Cardiac septum (tissue), 1 donor: ENCODE data around the gene SAMD5. TPM values are rescaled to one million over a fixed set of nuclear protein-coding genes. Genes with fewer than 3 reads are reported as not detected.

Experiments
- DNase-seq: peaks from one replicate; pipeline ENCODE4 v3.0.0-alpha.2; 2020; ENCODE audit warnings: low spot score
- intact Hi-C: fragments of 100-400 bp; cut with DNase I; formaldehyde crosslinking; loops from one replicate; pipeline ENCODE4 v1.14.0; 2022
- total RNA-seq: library from RNA; stranded (reverse); fragmentation: NEBNext Ultra II Directional; extraction: Animal tissue kit (Norgen Biotek cat#: 25700); gene quantifications from one replicate; pipeline ENCODE4 v1.2.1, GENCODE V29; 2021
- donor health status: DM: no; HTN: no; CAD: no.

SAMD5 gene
- total RNA-seq, 1 donor from 2014 or later = 3.0 TPM

DNA sequence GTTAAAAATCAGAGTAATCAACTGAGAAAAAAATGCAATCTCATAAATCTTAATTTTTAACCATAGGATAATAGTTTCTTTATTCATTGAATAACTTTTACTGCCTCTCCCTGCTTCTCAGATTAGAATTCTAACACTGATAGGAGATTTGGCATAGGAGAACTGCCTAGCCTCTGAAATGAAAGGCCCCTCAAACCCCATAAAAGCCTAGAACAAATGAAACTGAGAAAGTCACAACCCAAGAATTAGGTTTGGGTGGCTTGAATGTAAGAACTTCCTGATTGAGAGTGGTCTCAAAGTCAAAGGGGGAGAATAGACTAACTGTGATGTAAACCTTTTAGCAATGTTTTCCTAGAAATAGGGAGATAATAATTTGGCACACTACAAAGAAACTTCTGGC, 52.2 kb downstream of the SAMD5 start:
- intact Hi-C loops = no loop called here

DNA sequence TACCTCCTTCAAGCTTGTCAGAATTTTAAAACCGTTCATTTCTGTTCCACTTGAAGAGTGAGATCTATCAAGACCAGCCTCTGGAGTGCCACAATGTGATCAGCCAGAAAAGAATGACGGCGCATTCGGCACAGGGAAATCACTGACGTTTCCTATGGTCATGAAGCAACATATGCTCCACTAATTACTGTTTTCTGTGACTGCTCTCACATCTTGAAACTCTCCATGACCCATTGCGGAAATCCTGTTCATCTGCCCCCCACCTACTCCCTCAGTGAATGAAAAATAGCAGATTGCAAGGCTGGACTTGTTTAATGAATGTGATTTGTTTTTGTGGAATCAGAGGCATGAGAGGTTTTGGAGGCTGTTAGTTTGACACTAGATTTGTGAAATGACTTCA, 53.2 kb downstream of the SAMD5 start:
- intact Hi-C loops = no loop called here

More for the DNA sequence above, 52.2 kb downstream of the SAMD5 start:
- no peak for DNase-seq

DNA sequence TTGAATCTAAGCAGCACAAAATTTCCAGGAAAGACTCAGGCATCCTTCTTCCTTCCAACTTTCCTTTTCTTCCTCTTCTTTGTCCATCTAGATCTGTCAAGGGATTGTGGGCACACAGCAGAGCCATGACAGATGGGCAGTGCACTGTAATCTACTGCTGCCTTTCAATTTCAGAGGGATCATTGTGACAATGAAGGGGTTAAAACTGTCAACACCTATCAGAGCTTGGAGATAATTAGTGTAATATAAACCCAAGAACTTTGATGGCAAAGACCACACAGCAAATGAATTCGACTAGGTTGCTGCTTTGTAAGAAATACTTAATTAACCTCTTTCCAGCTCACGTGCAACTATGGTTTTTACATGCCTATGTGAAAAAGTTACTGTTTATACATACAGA, 55.0 kb downstream of the SAMD5 start:
- intact Hi-C loops = no loop called here
- no peak for DNase-seq

More for the DNA sequence above, 53.2 kb downstream of the SAMD5 start:
- DNase-seq = no peak

DNA sequence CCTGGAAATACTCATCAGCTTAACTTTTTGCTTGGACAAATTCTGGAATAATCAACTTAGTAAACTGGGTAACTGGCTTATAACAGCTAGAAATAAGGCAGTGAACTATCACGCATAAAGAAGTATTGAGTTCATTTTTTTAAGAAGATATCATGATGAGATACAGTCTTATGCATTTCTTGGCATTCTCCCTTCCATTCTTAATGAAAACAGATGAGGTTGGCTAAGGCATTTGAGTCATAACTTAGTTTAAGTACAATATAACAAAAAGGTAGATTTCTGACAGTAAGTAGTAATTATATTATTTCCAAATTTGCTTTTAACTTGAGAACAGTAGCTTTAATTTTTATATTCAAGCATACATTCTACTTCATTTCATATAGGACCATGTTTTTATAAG, 56.1 kb downstream of the SAMD5 start:
- no peak for DNase-seq
- intact Hi-C loops = no loop called here

GRCh38 chr6:147566244-147566898, 57.9 kb downstream of the SAMD5 start:
- DNase-seq = no peak
- intact Hi-C loops = no loop called here

DNA sequence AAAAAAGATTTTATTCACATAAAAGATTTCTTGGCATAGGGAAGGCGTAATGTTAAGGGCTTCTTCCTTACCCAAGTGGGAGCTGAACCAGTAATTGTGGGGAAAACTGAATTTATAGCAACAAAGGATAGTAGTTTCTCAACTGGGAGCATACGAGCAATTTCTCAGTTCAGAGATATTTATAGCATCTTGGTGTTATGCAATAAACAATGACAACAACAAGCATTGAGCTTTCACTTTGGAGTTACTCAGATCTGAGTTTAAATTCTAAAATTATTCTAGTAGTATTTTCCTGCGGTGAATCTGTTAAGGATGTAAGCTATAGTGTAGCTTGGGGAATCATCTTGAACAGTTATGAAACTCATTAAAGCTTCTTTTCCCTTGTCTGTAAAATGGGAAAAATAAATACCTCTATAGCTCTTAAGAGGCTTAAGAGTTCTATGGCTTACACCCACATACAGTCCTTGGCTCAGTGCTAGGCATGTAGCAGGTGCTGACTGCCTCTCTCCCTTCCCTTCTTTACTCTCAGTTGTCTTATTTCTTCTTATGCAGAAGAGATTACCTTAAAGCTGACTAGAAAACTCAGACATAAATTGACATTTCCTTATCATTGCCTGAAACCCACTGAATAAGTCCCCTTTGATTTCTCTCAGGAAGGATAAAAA, 58.8 kb downstream of the SAMD5 start:
- intact Hi-C loops = no loop called here
- DNase-seq = no peak

GRCh38 chr6:147569788-147570187, 61.3 kb downstream of the SAMD5 start:
- intact Hi-C loops = no loop called here
- DNase-seq = no peak

DNA sequence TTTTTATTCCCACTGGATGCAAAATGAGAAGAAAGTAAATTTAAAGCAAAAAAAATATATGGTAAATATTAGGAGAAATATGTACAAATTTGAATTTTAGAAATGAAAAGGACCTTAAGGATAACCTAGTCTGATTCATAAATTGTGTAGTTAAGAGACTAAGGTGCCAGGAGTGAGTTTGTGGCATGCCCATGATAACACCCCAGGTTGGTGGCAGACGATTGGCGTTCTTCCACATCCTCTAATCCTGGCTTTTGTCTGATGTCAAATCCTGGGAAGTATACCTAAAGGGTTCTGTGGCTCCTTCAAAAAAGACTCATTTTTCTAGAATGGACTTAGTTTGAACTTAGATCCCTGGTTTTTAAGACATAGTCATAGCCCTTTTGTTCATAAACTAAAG, 62.2 kb downstream of the SAMD5 start:
- DNase-seq = no peak
- intact Hi-C loops = no loop called here

DNA sequence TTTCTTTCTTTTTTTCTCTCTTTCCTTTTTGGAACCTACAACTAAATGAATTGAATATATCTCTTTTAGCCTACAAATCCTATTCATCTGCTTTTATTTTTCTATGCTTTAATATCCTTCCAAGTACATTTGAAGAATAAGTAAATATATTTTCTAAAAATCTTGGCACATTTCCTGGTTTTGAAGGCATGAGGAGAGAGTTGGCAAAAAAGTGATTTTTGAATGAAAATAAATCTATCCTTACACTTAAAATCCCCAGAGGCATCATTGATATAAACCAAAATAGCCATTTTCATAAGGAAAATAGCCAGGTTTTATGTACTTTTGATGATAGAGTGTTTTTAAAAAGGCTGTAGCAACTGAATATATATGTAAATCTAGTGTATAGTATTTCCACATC, 69.0 kb downstream of the SAMD5 start:
- intact Hi-C loops = no loop called here
- DNase-seq = no peak

DNA sequence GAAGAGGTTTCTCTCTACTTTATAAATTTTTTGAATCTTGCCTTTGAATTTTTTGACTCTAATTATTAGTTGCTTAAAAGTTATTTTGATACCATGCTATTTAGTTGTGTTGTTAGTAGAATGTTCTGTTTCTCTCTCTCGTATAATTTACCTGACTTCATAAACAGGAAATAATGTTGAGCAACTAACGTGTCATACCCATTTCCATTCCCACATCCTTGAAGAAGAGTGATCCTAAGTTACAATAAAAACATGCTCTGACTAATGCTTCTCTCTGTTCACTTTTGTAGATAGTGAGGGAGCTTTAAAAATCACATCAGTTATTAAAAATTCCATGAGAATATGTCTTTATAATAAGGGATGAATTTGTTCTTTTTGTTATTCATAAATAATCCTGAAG, 69.7 kb downstream of the SAMD5 start:
- no peak for DNase-seq
- intact Hi-C loops = no loop called here

DNA sequence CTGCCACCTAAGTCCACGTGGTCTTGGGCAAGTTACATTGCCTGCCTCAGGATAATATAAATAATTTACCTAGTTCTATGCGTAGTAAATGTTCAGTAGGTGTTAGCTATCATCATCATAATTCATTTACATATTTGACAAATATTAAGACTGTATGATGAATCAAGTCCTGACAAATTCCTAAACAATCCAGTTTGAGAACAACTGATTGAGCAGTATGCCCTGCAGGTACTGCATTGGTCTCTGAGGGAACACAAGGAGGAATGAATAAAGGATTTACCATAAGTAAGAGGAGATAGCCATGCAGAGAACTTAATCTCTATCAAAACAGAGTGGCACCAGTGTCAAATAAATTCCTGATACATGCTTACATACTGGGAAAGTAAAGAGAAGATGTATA, 70.4 kb downstream of the SAMD5 start:
- intact Hi-C loops = no loop called here
- no peak for DNase-seq

DNA sequence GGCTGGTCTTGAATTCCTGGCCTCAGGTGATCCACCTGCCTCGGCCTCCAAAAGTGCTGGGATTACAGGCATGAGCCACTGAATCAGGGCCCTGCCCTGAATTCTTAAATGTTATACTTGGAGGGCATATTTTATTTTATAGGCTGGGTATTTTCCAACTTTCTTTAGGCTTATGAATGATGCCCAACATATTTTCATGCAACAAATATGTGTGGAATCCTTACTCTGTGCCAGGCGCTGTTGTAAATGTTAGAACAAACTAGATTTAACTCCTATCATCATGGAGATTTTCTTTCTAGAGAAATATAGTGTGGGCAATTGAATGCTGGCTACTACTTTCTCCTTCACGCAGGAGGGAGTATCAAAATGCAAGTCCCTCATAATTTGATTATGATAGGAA, 71.2 kb downstream of the SAMD5 start:
- intact Hi-C loops = no loop called here
- no peak for DNase-seq

- DNase-seq = no peak
Measured at GRCh38 chr6:147582991-147583390, 74.5 kb downstream of the SAMD5 start.

DNA sequence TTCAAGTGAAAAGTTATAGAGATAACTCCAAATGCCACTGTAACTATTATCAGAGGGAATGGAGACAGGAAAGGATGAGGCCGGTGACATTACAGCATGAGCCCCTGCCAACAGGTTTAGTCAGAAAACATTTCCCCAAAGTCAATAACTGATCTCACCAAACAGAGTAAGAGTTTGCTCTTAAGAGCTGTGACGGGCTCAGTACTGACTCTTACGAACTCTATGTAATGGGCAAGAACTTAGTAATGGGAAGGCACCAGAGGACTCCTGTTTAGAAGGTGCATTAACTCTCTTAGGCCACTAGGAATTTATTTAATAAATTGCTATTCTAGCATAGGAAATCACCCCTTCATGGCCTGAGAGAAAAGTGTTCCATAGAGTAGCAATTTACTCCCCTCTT, 76.8 kb downstream of the SAMD5 start:
- no peak for DNase-seq
- intact Hi-C loops = no loop called here

More at GRCh38 chr6:147582991-147583390, 74.5 kb downstream of the SAMD5 start:
- intact Hi-C loops = no loop called here

GRCh38 chr6:147586044-147586443, 77.6 kb downstream of the SAMD5 start:
- intact Hi-C loops = no loop called here
- DNase-seq = no peak

DNA sequence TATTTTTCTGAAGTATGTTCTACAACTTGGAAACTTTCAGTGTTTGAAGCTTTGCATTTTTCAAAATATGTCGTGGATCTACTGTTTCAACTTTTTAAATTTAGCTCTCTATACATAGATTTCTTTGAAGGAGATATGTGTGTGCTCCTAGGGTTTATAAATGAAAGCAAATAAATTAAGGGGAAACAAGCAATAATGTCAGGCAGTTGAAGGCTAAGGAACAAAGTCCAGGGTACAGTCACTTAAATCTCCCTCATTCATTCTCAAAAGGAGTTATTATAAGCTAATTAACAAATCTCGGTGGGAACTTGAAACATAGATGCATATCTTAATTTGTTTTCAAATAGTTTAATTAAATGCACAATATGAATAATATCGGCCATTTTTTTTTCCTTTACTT, 79.4 kb downstream of the SAMD5 start:
- intact Hi-C loops = no loop called here
- no peak for DNase-seq

- no peak for DNase-seq
- intact Hi-C loops = no loop called here
Measured at GRCh38 chr6:147588469-147588868, 80.0 kb downstream of the SAMD5 start.

DNA sequence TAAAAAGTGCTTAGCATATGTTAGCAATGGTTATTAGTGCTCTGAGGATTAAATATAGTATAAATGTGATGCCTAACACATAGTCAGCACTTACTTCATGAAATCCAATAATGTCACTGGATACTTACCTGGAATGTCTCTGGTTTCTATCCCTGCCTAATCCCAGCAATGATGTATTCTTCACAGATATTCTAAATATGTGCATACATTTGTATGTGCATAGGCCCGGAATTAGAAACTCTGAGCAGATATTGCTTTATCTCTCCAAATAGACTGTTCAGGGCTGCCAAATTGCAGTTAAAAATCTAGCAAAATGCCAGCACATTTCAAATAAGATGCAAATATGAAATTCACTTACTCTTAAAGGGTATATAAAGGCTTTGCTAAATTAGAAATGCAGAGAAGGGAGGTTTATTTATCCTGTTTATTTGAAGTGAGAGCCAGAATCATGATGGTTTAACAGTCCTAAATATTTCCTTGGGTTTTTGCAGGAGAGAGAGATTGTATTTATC, 81.3 kb downstream of the SAMD5 start:
- no peak for DNase-seq
- intact Hi-C loops = no loop called here

GRCh38 chr6:147595961-147596360, 87.5 kb downstream of the SAMD5 start:
- DNase-seq = no peak
- intact Hi-C loops = no loop called here

DNA sequence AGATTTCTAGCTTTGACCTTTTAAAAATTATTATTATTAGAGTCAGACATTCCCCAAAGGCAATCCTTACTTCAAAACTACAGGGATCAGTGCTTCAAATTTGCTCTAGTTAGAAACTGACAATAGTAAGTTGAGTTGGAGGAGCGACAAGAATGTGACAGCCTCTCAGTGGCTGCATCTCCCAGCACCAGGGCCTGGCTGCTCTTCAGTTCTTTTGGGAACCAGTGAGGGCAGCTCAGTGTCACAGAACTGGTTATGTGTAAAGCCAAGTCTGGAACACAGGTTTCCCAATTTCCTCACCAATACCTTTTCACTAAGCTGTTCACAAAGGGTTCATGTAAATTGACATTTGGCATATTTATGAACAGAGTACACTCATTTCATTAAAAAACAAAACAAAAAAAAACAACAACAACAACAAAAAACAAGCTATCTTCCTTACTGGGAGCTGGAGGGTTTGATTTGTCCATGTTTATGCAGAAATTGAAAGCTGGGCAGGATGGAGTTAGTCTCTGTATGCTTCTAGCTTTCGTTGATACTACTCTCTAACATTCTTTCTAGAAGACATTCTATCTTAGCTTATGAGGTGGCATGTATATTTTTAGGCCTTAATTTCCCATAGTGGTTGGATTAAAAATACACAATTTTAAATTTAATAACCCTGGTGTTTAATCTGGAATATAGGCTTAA, 95.0 kb downstream of the SAMD5 start:
- intact Hi-C loops = loop anchor here (5.0 kb wide), 1 partner anchor 56 kb away; no protein-coding TSS in a partner anchor
- DNase-seq = peak; percentile 79

GRCh38 chr6:147604373-147604772, 95.9 kb downstream of the SAMD5 start:
- intact Hi-C loops = loop anchor here (5.0 kb wide), 1 partner anchor 57 kb away; no protein-coding TSS in a partner anchor

More at GRCh38 chr6:147604373-147604772, 95.9 kb downstream of the SAMD5 start:
- no peak for DNase-seq
